Body of pancreas (tissue), 4 donors: ENCODE results near the gene SLC12A7.

Experiments
- POLR2A ChIP-seq, 3 donors: fragments of 450-650 bp; IDR thresholded peaks; one replicate each; pipeline ENCODE4 v1.6.1; 2016; ENCODE audit warnings: antibody characterized with exemption in 3 of 3, mild to moderate bottlenecking in 2 of 3
- TF ChIP-seq, protein P1 (sequence below), 7 experiments: fragments of 450-650 bp in 4 of 7; fragments of 200-600 bp in 3 of 7; sonication (generic) in 3 of 7; IDR thresholded peaks; one replicate each; pipeline ENCODE4 v1.5.1; 2016 to 2019; ENCODE audit warnings: antibody characterized with exemption in 7 of 7

DNA sequence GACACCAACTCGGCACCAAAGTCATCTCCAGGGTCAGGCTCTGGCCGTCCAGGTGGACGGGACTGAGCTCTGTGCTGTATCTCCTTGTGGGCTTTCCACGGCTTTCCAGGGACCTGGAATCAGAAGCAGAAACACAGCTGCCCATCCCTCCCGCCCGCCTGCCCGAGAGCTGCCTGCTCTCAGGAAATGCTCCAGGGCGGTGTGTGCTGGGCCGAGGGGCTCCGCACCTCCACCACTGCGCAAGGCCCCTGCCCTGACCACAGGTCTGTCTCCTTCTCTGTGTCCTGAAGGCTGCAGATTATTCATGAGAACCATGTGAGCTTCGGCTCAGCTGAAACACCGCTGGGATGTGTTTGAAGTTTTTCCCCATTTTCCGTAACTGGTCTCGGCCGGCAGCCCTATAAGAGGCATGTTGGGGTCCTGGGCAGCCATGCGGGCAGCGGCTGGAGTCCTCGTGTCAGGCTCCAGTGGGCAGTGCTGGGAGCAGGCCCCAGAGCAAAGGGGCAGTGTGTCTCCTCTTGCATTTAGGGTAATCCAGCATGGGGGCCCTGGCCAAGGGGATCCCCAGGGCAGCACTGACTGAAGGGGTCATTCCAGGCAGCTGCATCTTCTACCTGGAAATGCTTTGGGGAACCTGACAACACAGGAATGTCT is 80.4 kb downstream of the SLC12A7 start:
- TF ChIP-seq, protein P1, sequence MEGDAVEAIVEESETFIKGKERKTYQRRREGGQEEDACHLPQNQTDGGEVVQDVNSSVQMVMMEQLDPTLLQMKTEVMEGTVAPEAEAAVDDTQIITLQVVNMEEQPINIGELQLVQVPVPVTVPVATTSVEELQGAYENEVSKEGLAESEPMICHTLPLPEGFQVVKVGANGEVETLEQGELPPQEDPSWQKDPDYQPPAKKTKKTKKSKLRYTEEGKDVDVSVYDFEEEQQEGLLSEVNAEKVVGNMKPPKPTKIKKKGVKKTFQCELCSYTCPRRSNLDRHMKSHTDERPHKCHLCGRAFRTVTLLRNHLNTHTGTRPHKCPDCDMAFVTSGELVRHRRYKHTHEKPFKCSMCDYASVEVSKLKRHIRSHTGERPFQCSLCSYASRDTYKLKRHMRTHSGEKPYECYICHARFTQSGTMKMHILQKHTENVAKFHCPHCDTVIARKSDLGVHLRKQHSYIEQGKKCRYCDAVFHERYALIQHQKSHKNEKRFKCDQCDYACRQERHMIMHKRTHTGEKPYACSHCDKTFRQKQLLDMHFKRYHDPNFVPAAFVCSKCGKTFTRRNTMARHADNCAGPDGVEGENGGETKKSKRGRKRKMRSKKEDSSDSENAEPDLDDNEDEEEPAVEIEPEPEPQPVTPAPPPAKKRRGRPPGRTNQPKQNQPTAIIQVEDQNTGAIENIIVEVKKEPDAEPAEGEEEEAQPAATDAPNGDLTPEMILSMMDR (IDR thresholded peaks at IDR 0.05) = no peak
- no peak for TF ChIP-seq POLR2A (IDR thresholded peaks at IDR 0.05)
